PC-9 (cell line): ENCODE data around the gene EXOC7.

Experiments used
- CTCF ChIP-seq: fragments of 200-600 bp; sonication (generic); conservative IDR thresholded peaks from 2 replicates; pipeline ENCODE4 v1.6.1; 2017; ENCODE audit warnings: mixed run types, antibody characterized with exemption, mild to moderate bottlenecking, moderate library complexity
- EZH2 ChIP-seq: fragments of 200-600 bp; sonication (generic); IDR thresholded peaks from 2 replicates; pipeline ENCODE4 v1.8.0; 2017; ENCODE audit warnings: antibody characterized with exemption, low read depth

- TF ChIP-seq CTCF: no peak
- no peak for TF ChIP-seq EZH2
Observed at GRCh38 chr17:76071531-76072147, 31.9 kb downstream of the EXOC7 start.
